ENCODE results near the gene CASP8.
"Not testable (repeated sequence)": the region's sequence is repeated elsewhere in the genome, so short reads cannot be mapped to it uniquely, and the experiment has no call there.

CASP8 gene

GRCh38 chr2:201298462-201299052 is 38.2 kb downstream of the CASP8 start:
- no peak for TF ChIP-seq JUND (IDR thresholded peaks at IDR 0.05; ENCODE audit: low read depth)
- DNase-seq (ENCODE audit: low read depth in 1 of 2, low spot score in 1 of 2) = peak in 1 of 2 experiments; percentile 8
- in situ Hi-C loops (cut with HindIII; ENCODE audit: low pct_unique_long_range_greater_than_20kb, low sequenced_read_pairs) = no loop called here

GRCh38 chr2:201299929-201300328 is 39.6 kb downstream of the CASP8 start:
- DNase-seq (ENCODE audit: low read depth in 1 of 2, low spot score in 1 of 2); in situ Hi-C loops (cut with HindIII; ENCODE audit: low pct_unique_long_range_greater_than_20kb, low sequenced_read_pairs): not testable (repeated sequence)

GRCh38 chr2:201307876-201308275 is 47.5 kb downstream of the CASP8 start:
- no peak for TF ChIP-seq JUND (IDR thresholded peaks at IDR 0.05; ENCODE audit: low read depth)

GRCh38 chr2:201308914-201309313 is 48.6 kb downstream of the CASP8 start:
- in situ Hi-C loops (cut with HindIII; ENCODE audit: low pct_unique_long_range_greater_than_20kb, low sequenced_read_pairs) = no loop called here
- DNase-seq (ENCODE audit: low read depth in 1 of 2, low spot score in 1 of 2) = no peak
- TF ChIP-seq JUND (IDR thresholded peaks at IDR 0.05; ENCODE audit: low read depth) = no peak

More at GRCh38 chr2:201307876-201308275, 47.5 kb downstream of the CASP8 start:
- DNase-seq (ENCODE audit: low read depth in 1 of 2, low spot score in 1 of 2) = no peak
- in situ Hi-C loops (cut with HindIII; ENCODE audit: low pct_unique_long_range_greater_than_20kb, low sequenced_read_pairs) = no loop called here

- in situ Hi-C loops (cut with HindIII; ENCODE audit: low pct_unique_long_range_greater_than_20kb, low sequenced_read_pairs) = no loop called here
- no peak for TF ChIP-seq JUND (IDR thresholded peaks at IDR 0.05; ENCODE audit: low read depth)
- no peak for DNase-seq (ENCODE audit: low read depth in 1 of 2, low spot score in 1 of 2)
Observed at GRCh38 chr2:201313362-201313761, 53.0 kb downstream of the CASP8 start.

GRCh38 chr2:201319511-201319910 is 59.2 kb downstream of the CASP8 start:
- in situ Hi-C loops (cut with HindIII; ENCODE audit: low pct_unique_long_range_greater_than_20kb, low sequenced_read_pairs) = no loop called here
- DNase-seq (ENCODE audit: low read depth in 1 of 2, low spot score in 1 of 2) = no peak
- no peak for TF ChIP-seq JUND (IDR thresholded peaks at IDR 0.05; ENCODE audit: low read depth)

GRCh38 chr2:201320257-201320656 is 59.9 kb downstream of the CASP8 start:
- TF ChIP-seq JUND (IDR thresholded peaks at IDR 0.05; ENCODE audit: low read depth) = no peak
- in situ Hi-C loops (cut with HindIII; ENCODE audit: low pct_unique_long_range_greater_than_20kb, low sequenced_read_pairs) = no loop called here
- peak in 1 of 2 experiments; percentile 16 for DNase-seq (ENCODE audit: low read depth in 1 of 2, low spot score in 1 of 2)

- in situ Hi-C loops (cut with HindIII; ENCODE audit: low pct_unique_long_range_greater_than_20kb, low sequenced_read_pairs) = no loop called here
- TF ChIP-seq JUND (IDR thresholded peaks at IDR 0.05; ENCODE audit: low read depth) = no peak
- DNase-seq (ENCODE audit: low read depth in 1 of 2, low spot score in 1 of 2) = no peak
Observed at GRCh38 chr2:201320701-201321100, 60.4 kb downstream of the CASP8 start.

GRCh38 chr2:201322772-201323171 is 62.4 kb downstream of the CASP8 start:
- DNase-seq (ENCODE audit: low read depth in 1 of 2, low spot score in 1 of 2) = no peak
- TF ChIP-seq JUND (IDR thresholded peaks at IDR 0.05; ENCODE audit: low read depth) = no peak
- in situ Hi-C loops (cut with HindIII; ENCODE audit: low pct_unique_long_range_greater_than_20kb, low sequenced_read_pairs) = no loop called here

- DNase-seq (ENCODE audit: low read depth in 1 of 2, low spot score in 1 of 2) = no peak
- TF ChIP-seq JUND (IDR thresholded peaks at IDR 0.05; ENCODE audit: low read depth) = no peak
- in situ Hi-C loops (cut with HindIII; ENCODE audit: low pct_unique_long_range_greater_than_20kb, low sequenced_read_pairs) = no loop called here
Observed at GRCh38 chr2:201327678-201328077, 67.3 kb downstream of the CASP8 start.

GRCh38 chr2:201329409-201329808 is 69.1 kb downstream of the CASP8 start:
- no peak for TF ChIP-seq JUND (IDR thresholded peaks at IDR 0.05; ENCODE audit: low read depth)
- no peak for DNase-seq (ENCODE audit: low read depth in 1 of 2, low spot score in 1 of 2)
- in situ Hi-C loops (cut with HindIII; ENCODE audit: low pct_unique_long_range_greater_than_20kb, low sequenced_read_pairs) = no loop called here

Measured in T47D (cell line).